NOMO-1 treated with DMSO at 0.1 percent for 48 hours (cell line): Measurements from ENCODE around the gene RGS8.
A peak's percentile ranks its signal among the peaks of the same experiment; 100 is the strongest.
"Not testable (repeated sequence)": the region's sequence is repeated elsewhere in the genome, so short reads cannot be mapped to it uniquely, and the experiment has no call there.

Source experiments
- DNase-seq: peaks from one replicate; lab custom pipeline; 2025; ENCODE audit not compliant: unreplicated experiment; lab: John Stamatoyannopoulos, UW

Gene RGS8

DNA sequence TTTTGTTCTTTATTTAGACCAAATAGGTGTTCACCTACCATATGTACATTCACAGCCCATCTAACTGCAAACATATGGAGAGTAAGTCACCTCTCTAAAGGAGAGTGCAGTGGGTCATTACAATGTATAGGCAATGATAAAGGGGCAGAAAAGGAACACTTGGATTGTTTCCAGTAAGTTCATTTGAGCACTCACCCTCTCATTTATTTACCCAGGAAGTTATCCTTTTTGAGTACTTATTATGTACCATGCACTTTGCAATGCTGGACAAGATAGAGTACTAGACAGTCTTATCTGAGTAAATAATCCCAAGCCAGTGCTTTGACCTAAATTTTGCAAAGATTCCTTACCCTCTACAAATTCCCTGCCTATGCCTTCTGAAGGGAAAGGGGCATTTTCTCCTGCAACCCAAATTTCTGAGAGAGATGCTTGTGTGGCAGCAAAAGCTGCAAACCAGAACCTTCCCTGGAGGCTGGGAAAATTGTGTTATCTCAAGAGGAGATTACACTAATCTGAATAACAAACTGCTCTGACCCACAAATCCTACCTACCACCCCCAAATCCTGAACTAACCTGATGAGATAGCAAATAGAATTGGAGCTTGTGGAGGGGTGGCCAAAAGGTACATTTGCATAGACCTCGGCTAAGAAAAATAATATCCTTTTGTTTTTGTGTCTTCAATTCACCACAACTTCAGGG, 18.6 kb upstream of the RGS8 start:
- no peak for DNase-seq

GRCh38 chr1:182700351-182700709, 15.9 kb upstream of the RGS8 start:
- no peak for DNase-seq

DNA sequence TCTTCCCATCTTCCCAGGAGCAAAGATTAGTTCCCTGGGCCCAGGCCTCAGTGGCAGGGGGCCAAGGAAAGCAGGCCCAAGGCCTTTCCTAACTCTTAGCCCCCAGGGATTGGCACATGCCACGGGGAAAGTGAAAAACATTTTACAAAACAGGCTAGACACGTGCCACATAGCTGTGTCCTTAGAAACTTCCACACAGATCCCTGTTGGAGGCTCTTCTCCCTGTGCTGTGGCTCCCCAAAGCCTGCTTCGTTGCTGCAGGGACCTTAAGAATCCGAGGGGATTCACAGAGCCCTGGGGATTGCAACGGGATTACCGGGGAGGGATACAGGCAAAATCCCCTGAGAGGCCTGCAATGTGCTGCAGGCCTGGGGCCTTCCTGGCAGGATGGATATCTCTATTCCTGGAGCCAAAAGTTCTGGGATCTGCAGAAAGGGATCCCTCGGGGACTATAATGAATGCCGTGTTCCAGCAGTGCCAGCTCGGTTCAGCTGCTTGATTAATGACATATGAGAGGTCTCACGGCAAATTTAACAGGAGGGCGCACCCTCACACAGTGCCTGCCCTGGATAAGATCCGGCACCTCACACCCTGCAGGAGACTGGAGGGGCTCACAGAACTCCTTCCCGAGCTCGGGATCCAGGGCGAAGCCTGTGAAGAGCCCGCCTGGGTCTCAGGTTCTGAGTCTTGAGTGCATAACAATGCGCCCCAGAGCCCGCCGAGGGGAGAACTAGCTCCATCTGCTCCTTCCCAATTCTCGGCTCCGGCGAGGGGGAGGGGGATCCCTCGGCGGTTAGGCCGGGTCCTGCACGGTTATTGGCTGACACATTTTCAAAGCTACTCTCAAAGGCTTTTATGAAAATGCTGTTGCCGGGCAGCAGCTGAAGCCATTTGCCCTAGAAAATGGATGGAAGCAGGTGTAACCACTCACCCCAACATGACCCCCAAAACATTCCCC, 15.3 kb upstream of the RGS8 start:
- no peak for DNase-seq

GRCh38 chr1:182698971-182699370, 14.6 kb upstream of the RGS8 start:
- no peak for DNase-seq

DNA sequence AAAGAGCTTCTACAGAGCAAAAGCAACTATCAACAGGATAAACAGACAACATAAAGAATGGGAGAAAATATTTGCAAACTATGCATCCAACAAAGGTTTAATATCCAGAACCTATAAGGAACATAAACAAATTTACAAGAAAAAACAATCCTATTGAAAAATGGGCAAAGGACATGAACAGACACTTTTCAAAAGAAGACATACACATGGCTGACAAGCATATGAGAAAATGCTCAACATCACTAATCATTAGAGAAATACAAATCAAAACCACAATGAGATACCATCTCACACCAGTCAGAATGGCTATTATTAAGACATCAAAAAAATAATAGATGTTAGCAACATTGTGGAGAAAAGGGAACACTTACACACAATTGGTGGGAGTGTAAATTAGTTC, 8.8 kb upstream of the RGS8 start:
- not testable (repeated sequence) for DNase-seq

GRCh38 chr1:182690886-182691443, 6.6 kb upstream of the RGS8 start:
- no peak for DNase-seq

- DNase-seq, result peak; percentile 27
Observed at GRCh38 chr1:182688436-182689205, 4.2 kb upstream of the RGS8 start.

DNA sequence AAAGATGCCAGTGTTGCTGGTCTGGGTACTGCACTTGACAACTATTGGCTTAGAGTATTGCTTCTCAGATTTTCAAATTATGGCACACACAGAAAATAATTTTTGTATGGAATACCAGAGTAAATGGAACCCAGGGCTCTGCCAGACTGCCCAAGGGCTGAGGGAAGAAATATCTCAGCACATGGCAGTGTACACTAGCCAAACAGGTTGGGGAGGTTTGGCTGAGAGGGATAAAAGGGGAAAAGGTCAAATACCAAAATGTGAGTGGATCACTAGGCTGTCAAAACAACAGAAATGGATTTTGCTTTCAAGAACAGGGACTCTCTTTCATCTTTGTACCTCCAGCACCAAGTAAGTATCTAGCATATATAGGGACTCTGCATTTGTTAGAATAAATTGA, 3.0 kb upstream of the RGS8 start:
- DNase-seq, result no peak

GRCh38 chr1:182686446-182686845, 2.1 kb upstream of the RGS8 start:
- DNase-seq, result no peak

DNA sequence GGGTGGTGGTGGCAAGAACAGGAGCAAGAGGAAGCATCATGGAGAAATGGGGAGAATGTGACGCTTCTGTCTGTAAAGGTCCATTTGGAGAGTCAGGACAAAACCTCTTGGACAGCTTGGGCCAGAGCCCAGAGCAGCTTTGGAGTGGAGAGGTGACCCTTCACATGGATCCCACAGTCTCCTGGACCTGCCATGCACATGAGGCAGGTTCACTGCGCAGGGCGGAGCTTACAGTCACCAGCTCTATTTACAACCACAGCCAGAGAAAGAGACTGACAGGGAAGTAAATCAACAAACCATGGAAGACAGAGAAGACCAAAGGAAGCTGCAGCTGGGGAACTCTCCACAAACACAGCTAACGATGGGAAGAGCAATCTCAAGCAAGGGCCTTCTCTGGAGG, 828 bp upstream of the RGS8 start:
- DNase-seq, result no peak

GRCh38 chr1:182682898-182683501, 1.4 kb downstream of the RGS8 start:
- DNase-seq, result no peak

DNA sequence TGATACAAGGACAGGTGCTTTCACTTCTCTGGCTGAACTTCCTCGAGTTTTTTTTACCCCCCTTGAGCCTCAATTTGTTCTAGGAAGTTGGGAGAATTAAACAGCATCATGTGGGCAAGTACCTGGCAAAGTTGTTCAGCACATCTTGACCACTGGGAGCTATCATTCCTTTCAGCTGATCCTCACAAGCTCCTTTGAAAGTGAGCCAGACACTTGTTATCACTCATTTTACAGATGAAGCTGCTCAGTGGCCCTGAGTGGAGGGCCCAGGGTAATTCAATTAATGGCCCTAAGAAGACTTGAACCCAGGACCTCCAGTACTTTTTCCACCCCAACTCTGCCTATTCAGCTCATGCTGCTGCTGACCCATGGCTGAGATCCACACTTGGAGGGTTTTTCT, 2.0 kb downstream of the RGS8 start:
- DNase-seq, result no peak

DNA sequence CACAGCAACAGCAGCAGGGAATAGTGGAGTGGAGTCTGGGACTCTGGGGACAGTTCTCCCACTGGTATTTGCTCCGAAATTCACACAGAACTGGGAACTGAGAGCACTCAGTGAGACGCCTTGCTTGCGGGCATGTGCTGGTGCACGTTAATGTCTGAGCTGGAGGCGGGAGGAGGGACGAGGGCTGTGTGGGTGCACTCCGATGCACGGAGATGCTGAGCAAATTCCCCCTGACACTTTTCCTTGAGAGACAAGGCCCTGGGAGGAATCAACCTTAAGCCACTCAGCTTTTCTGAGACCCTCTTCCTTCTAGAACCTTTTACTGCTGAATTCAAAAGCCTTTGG, 2.8 kb downstream of the RGS8 start:
- DNase-seq, result no peak

DNA sequence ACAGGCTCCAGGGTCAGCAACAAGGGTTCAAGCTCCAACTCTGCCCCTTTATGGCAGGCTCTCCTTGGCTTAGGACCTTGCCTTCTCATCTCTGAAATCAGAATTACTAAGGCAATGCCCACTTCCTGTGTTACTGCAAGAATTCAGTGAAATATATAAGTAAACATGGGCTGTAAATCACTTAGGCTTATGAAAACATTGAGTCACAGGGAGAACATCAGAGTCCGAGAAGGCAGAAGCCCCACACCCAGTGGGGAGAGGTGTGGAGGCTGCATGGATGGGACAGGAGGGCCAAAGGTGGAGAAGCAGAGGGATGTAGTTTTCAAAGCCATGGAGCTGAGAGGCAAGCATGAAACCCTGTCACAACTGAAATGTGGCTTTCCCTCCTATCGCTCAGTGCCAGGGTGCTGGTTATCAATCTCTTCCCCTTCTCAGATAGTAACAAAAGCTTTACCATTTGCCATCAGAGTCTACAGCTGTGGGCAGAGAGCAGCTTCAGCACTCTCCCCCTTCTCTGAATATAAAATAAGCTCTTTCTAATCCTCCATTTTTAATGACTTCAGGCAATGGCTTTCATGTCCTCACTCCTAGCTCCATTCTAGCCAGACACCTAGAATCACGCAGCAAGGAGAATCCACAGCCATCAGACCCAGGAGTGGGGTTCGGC, 3.4 kb downstream of the RGS8 start:
- no peak for DNase-seq

- no peak for DNase-seq
Observed at GRCh38 chr1:182680408-182680807, 4.0 kb downstream of the RGS8 start.

DNA sequence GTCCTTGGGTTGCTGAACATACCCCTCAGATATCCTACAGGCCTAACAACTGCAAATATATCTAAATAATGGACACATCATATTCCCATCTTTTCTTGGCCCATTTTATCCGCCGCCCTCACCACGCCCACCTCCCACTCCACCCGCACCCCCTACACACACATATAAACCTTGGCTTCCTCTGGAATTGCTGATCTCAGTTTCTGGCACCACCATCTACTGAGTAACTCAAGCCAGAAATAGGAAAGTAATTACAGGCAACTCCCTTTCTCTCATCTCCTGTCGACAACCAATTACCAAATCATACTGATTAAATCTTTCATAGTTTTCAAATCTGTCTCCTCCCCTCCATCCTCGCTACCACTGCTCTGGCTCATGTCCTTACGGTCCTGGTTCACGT, 4.7 kb downstream of the RGS8 start:
- no peak for DNase-seq

GRCh38 chr1:182677397-182678098, 6.8 kb downstream of the RGS8 start:
- peak; percentile 25 for DNase-seq

GRCh38 chr1:182676274-182676673, 8.1 kb downstream of the RGS8 start:
- no peak for DNase-seq

DNA sequence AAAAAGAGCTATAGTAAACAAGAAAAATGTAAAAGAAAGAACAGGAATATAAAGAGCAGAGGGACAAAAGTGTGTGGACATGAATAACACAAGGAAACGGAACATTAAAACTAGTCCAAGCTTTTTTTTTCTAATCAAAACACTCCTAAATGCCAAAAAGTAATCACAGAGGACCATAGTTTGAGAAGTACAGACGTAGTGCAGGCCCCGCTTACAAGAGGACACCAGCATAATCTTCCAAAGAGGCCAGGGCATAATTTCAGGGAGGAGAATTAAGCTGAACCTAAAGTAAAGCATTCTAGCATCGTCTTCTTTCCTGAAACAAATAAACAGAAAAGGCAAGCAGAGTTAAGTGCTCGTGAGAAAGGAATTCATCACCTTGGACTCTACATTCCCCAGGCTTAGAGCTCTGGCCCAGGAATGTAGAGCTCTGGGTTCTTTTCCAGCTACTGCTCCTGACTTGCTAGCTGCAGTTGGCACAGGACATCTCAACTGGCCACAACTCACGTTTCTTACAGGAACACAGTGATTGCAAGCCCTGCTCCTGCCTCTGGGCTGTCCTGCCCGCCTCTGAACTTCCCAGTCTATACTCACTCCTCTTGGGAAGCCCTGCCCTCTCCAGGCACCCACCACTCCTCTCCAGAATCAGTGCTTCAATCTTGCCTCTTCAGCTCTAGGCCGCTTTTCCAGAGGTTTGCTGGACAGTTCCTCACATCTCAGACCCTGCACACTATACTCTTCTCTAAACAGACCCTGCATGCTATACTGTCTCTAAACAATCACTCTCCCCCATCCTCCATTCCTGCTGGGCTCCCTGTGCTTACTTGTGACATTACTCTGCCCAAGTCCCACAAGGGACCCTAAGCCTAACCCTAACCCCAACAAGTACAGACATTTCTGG, 9.8 kb downstream of the RGS8 start:
- no peak for DNase-seq
